HG03135 (cell line): ENCODE measurements around the gene SLC26A9.
"Not testable (repeated sequence)": the region's sequence is repeated elsewhere in the genome, so short reads cannot be mapped to it uniquely, and the experiment has no call there.

Experiments
- ATAC-seq: cut with Tn5 transposase; IDR thresholded peaks from one replicate; pipeline ENCODE4 v1.9.1; 2021; ENCODE audit warnings: mild to moderate bottlenecking, moderate library complexity; ENCODE audit not compliant: unreplicated experiment

Gene SLC26A9

DNA sequence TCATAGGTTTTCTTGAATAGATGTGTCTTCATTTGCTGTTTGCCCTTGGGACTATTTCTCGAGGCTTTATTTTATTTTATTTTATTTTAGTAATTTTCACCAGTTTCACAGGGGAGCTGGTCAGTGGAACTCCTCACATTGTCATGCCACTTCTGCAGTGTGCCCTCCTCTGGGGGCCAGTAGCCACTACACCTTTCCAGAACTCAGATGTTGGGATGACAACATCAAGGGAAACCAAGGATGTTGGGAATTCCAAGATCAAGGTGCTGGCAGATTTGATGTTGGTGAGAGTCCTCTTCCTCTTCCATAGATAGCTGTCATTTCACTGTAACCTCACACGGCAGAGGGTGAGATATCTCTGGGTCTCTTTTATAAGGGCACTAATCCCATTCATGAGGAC, 35.5 kb downstream of the SLC26A9 start:
- no peak for ATAC-seq

DNA sequence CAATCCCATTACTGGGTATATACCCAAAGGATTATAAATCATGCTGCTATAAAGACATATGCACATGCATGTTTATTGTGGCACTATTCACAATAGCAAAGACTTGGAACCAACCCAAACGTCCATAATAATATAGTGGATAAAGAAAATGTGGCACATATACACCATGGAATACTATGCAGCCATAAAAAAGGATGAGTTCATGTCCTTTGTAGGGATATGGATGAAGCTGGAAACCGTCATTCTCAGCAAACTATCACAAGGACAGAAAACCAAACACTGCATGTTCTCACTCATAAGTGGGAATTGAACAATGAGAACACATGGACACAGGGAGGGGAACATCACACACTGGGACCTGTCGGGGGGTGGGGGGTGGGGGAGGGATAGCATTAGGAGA, 38.2 kb downstream of the SLC26A9 start:
- not testable (repeated sequence) for ATAC-seq

GRCh38 chr1:205896351-205896750, 46.9 kb downstream of the SLC26A9 start:
- no peak for ATAC-seq

DNA sequence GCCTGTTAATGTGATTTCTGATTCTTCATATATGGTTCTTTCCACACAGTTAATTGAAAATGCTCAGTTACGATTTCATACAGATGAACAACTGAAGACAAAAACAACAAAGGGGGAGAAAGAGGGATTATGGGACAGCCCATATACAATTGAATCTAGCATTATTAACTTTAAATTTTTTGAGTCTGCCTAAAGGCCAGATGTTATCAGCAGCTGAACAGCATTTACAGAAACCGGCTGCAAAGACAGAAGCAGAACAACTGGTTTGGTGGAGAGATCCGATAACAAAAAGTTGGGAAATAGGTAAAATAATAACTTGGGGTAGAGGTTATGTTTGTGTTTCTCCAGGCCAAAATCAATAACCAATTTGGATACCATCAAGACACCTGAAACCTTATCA, 49.1 kb downstream of the SLC26A9 start:
- ATAC-seq = not testable (repeated sequence)

- not testable (repeated sequence) for ATAC-seq
Measured at GRCh38 chr1:205892175-205892574, 51.1 kb downstream of the SLC26A9 start.

DNA sequence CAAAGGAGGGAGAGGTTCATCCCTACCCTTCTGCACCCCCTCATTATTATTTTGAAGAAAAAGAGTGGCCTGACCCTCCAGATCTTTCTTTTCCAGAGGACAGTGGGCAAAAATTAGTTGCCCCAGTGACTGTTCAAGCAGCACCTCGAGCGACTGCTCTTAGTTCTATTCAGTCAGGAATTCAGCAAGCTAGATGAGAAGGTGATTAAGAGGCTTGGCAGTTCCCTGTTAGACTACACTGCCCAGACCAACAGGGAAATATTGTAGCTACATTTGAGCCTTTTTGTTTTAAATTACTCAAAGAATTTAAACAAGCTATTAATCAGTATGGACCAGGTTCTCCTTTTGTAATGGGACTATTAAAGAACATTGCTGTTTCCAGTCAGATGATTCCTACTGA, 51.8 kb downstream of the SLC26A9 start:
- not testable (repeated sequence) for ATAC-seq

GRCh38 chr1:205890631-205891030, 52.6 kb downstream of the SLC26A9 start:
- ATAC-seq = not testable (repeated sequence)

DNA sequence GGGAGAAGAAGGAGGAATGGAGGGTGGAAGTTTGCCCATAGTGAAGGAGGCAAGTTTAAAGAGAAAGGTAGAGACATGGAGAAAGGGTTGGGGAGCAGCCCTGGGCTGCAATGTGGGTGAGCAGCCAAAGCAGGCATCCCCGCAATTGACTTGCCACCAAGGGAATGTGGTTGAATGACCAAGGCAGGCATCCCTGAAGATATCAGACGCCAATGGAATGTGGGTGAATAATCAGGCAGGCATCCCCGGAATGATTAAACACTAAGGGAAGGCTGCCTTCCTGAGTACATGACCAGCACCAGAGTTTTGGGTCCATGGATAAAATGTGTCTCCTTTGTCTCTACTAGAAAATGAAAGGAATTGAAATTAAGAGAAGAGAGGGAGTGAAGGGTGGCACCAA, 53.5 kb downstream of the SLC26A9 start:
- ATAC-seq = not testable (repeated sequence)

- ATAC-seq = not testable (repeated sequence)
Measured at GRCh38 chr1:205889006-205889405, 54.2 kb downstream of the SLC26A9 start.

GRCh38 chr1:205883792-205884191, 59.5 kb downstream of the SLC26A9 start:
- ATAC-seq = no peak

GRCh38 chr1:205880923-205881322, 62.3 kb downstream of the SLC26A9 start:
- no peak for ATAC-seq

GRCh38 chr1:205879974-205880373, 63.3 kb downstream of the SLC26A9 start:
- no peak for ATAC-seq

- ATAC-seq = no peak
Measured at GRCh38 chr1:205878026-205878425, 65.2 kb downstream of the SLC26A9 start.

- not testable (repeated sequence) for ATAC-seq
Measured at GRCh38 chr1:205873148-205873547, 70.1 kb downstream of the SLC26A9 start.

- no peak for ATAC-seq
Measured at GRCh38 chr1:205870236-205870635, 73.0 kb downstream of the SLC26A9 start.
